Measurements from ENCODE around the gene B4GALNT3. TPM values are rescaled to one million over a fixed set of nuclear protein-coding genes. Genes with fewer than 3 reads are reported as not detected.

B4GALNT3 gene
- total and polyA plus RNA-seq, 4 donors, result 1.7 to 36.1 (median 13.0) TPM

DNA sequence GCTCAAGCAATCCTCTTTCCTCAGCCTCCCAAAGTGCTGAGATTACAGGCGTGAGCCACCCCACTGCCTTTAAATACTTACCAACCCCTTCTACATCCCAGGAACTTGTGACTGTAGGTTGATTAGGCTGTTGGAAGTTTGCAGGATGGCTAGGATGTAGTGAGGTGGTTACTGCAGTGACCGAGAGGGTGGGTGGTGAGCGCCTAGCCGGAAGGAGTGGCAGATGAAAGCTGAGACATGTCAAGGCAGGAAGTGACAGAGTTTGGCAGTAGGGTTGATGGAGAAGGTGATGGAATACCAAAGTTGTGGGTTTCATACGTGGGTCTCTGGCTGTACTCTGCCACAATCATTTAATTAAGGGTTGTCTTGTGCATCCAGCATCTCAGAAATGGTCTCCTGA, 13.5 kb downstream of the B4GALNT3 start:
- Histone ChIP-seq H3K9ac (ENCODE audit: insufficient read depth in 1 of 2, low read length in 2 of 2) (no peak overlapping the region), H3K36me3 (ENCODE audit: control insufficient read depth in 4 of 4, insufficient read depth in 4 of 4, low read length in 4 of 4) (no peaks in the 10 kb centered on the region), H3K27ac (ENCODE audit: low read depth in 1 of 2, low read length in 1 of 2) (peak overlapping the region in 1 of 2 donors; percentile 55), H3K4me3 (no peak overlapping the region), H3K4me1 (ENCODE audit: control insufficient read depth in 5 of 5, insufficient read depth in 5 of 5, low read length in 5 of 5) (peaks cover 0 to 9% (median 0%) of the 10 kb centered on the region in 5 donors), H3K9me3 (ENCODE audit: control insufficient read depth in 4 of 4, insufficient read depth in 3 of 4, low read length in 3 of 4) (no peaks in the 10 kb centered on the region), H3K27me3 (ENCODE audit: control insufficient read depth in 3 of 3, insufficient read depth in 3 of 3, low read length in 2 of 3) (no peaks in the 10 kb centered on the region)
- TF ChIP-seq, protein P1, sequence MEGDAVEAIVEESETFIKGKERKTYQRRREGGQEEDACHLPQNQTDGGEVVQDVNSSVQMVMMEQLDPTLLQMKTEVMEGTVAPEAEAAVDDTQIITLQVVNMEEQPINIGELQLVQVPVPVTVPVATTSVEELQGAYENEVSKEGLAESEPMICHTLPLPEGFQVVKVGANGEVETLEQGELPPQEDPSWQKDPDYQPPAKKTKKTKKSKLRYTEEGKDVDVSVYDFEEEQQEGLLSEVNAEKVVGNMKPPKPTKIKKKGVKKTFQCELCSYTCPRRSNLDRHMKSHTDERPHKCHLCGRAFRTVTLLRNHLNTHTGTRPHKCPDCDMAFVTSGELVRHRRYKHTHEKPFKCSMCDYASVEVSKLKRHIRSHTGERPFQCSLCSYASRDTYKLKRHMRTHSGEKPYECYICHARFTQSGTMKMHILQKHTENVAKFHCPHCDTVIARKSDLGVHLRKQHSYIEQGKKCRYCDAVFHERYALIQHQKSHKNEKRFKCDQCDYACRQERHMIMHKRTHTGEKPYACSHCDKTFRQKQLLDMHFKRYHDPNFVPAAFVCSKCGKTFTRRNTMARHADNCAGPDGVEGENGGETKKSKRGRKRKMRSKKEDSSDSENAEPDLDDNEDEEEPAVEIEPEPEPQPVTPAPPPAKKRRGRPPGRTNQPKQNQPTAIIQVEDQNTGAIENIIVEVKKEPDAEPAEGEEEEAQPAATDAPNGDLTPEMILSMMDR (IDR thresholded peaks at IDR 0.05; ENCODE audit: control extremely low read depth, extremely low read depth), result no peak
- WGBS, 2 donors, result 74 to 80% methylated on average over 5 of the region's 5 CpGs
- DNase-seq (no peak), ATAC-seq (ENCODE audit: insufficient read depth, low FRiP score) (no peak)

DNA sequence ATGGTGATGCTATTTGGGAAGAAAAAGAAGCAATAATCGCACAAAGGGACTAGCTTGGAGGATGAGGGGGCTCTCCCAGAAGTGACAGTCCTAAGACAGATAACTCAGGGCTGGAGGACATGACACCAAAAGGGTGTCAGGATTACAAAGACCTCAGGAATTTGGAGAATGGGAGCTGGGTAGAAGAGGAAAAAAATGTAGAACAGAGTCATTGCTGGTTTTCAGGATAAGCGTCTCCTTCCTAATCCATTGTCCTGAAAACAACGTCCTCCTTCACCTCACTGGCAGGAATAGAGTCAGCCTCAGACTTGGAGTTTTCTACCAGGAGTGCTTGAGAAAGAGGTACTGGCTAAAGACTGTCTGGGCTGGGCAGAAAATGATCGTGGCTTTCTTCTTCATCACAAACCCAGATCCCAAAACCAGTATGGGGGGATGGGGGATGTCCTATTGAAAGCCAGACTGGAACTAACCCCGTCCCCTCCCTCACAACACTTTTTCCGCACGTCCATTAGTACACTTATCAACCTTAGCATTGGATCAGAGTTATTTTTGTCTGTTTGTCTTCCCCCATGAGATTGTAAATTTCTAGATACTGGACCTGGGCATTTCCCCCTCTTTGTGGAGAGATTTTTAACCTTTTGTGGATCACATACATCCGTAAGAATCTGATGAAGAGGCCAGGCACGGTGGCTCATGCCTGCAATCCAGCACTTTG, 14.3 kb downstream of the B4GALNT3 start:
- H3K9me3 ChIP-seq (ENCODE audit: control insufficient read depth in 4 of 4, insufficient read depth in 3 of 4, low read length in 3 of 4), result no peaks in the 10 kb centered on the region
- peak overlapping the region in 1 of 2 donors; percentile 55 for H3K27ac ChIP-seq (ENCODE audit: low read depth in 1 of 2, low read length in 1 of 2)
- H3K36me3 ChIP-seq (ENCODE audit: control insufficient read depth in 4 of 4, insufficient read depth in 4 of 4, low read length in 4 of 4), result no peaks in the 10 kb centered on the region
- H3K9ac ChIP-seq (ENCODE audit: insufficient read depth in 1 of 2, low read length in 2 of 2), result no peak overlapping the region
- peaks cover 0 to 12% (median 0%) of the 10 kb centered on the region in 5 donors for H3K4me1 ChIP-seq (ENCODE audit: control insufficient read depth in 5 of 5, insufficient read depth in 5 of 5, low read length in 5 of 5)
- ATAC-seq (ENCODE audit: insufficient read depth, low FRiP score), result no peak
- no peak overlapping the region for H3K4me3 ChIP-seq
- WGBS, 2 donors, result 57 to 73% methylated on average over 9 of the region's 9 CpGs
- TF ChIP-seq, protein P1 (IDR thresholded peaks at IDR 0.05; ENCODE audit: control extremely low read depth, extremely low read depth), result no peak
- DNase-seq, result no peak
- no peaks in the 10 kb centered on the region for H3K27me3 ChIP-seq (ENCODE audit: control insufficient read depth in 3 of 3, insufficient read depth in 3 of 3, low read length in 2 of 3)

DNA sequence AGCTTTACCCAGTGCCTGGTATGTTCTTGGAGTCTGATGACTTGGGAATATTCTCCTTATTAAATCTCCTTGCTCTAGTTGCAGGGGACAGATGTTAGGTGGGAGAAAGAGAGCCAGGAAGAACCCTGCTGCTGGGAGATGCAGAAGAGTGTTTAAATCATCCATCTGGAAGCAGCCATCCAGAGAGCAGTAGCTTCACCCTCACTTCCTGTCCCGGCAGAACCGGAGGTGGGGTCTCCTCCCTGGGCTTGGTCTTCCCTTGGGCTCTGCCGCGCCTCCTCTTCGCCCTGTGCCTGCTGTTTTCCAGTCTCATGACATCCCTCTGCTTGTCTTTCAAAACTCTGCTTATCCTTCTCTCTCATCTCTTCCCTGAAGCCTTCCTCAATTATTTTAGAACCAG, 15.5 kb downstream of the B4GALNT3 start:
- peak overlapping the region in 1 of 2 donors; percentile 23 for H3K9ac ChIP-seq (ENCODE audit: insufficient read depth in 1 of 2, low read length in 2 of 2)
- H3K9me3 ChIP-seq (ENCODE audit: control insufficient read depth in 4 of 4, insufficient read depth in 3 of 4, low read length in 3 of 4), result no peaks in the 10 kb centered on the region
- peak overlapping the region in 1 of 2 donors; percentile 27 for H3K27ac ChIP-seq (ENCODE audit: low read depth in 1 of 2, low read length in 1 of 2)
- H3K27me3 ChIP-seq (ENCODE audit: control insufficient read depth in 3 of 3, insufficient read depth in 3 of 3, low read length in 2 of 3), result no peaks in the 10 kb centered on the region
- DNase-seq (no peak), ATAC-seq (ENCODE audit: insufficient read depth, low FRiP score) (no peak)
- peaks cover 0 to 9% (median 0%) of the 10 kb centered on the region in 5 donors for H3K4me1 ChIP-seq (ENCODE audit: control insufficient read depth in 5 of 5, insufficient read depth in 5 of 5, low read length in 5 of 5)
- 46 to 47% methylated on average over 5 of the region's 5 CpGs for WGBS, 2 donors
- no peak overlapping the region for H3K4me3 ChIP-seq
- TF ChIP-seq, protein P1 (IDR thresholded peaks at IDR 0.05; ENCODE audit: control extremely low read depth, extremely low read depth), result no peak
- H3K36me3 ChIP-seq (ENCODE audit: control insufficient read depth in 4 of 4, insufficient read depth in 4 of 4, low read length in 4 of 4), result no peaks in the 10 kb centered on the region

All from lung (tissue), 12 donors.